ENCODE data around the gene HOXD8.

Gene HOXD8

GRCh38 chr2:176091329-176092258, 37.9 kb upstream of the HOXD8 start:
- DNase-seq: no peak

GRCh38 chr2:176092270-176093144, 37.0 kb upstream of the HOXD8 start, which contains the start of gene HOXD13:
TSS of gene HOXD13 (plus strand) at chr2:176092721. CDS start at chr2:176092891, 170 bp downstream.
- DNase-seq: no peak

- no peak for DNase-seq
Measured at GRCh38 chr2:176093145-176093897, 36.2 kb upstream of the HOXD8 start.

- no peak for DNase-seq
Measured at GRCh38 chr2:176093898-176094249, 35.6 kb upstream of the HOXD8 start.

GRCh38 chr2:176094349-176094748, 35.2 kb upstream of the HOXD8 start:
- no peak for DNase-seq

- DNase-seq: no peak
Measured at GRCh38 chr2:176095421-176095820, 34.1 kb upstream of the HOXD8 start.

- no peak for DNase-seq
Measured at GRCh38 chr2:176096243-176096985, 33.1 kb upstream of the HOXD8 start.

GRCh38 chr2:176096986-176097819, 32.3 kb upstream of the HOXD8 start:
- DNase-seq: peak; percentile 38

GRCh38 chr2:176097820-176098365, 31.6 kb upstream of the HOXD8 start:
- DNase-seq: no peak

GRCh38 chr2:176098366-176099158, 30.9 kb upstream of the HOXD8 start:
- no peak for DNase-seq

- no peak for DNase-seq
Measured at GRCh38 chr2:176099159-176099727, 30.3 kb upstream of the HOXD8 start.

GRCh38 chr2:176099728-176100546, 29.6 kb upstream of the HOXD8 start, which contains the start of gene HOXD12:
TSS of gene HOXD12 (plus strand) at chr2:176099795. CDS start at chr2:176099802, 7 bp downstream.
- no peak for DNase-seq

- DNase-seq: no peak
Measured at GRCh38 chr2:176100547-176101140, 28.9 kb upstream of the HOXD8 start.

GRCh38 chr2:176101216-176101830, 28.2 kb upstream of the HOXD8 start:
- DNase-seq: no peak

- no peak for DNase-seq
Measured at GRCh38 chr2:176101842-176102241, 27.7 kb upstream of the HOXD8 start.

GRCh38 chr2:176102309-176102866, 27.1 kb upstream of the HOXD8 start:
- no peak for DNase-seq

- DNase-seq: no peak
Measured at GRCh38 chr2:176103194-176103593, 26.3 kb upstream of the HOXD8 start.
